Esophagus squamous epithelium (tissue), 5 donors: ENCODE data around the gene MED16. TPM values are rescaled to one million over a fixed set of nuclear protein-coding genes. Genes with fewer than 3 reads are reported as not detected.
"Not testable (repeated sequence)": the region's sequence is repeated elsewhere in the genome, so short reads cannot be mapped to it uniquely, and the experiment has no call there.

ENCODE experiments used
- DNase-seq: peaks from one replicate; lab custom pipeline; 2025; lab: John Stamatoyannopoulos, UW
- H3K27ac ChIP-seq, 4 donors: fragments of 200-600 bp; sonication (generic); one replicate each; pipeline ENCODE4 v1.5.1; 2016 to 2019; ENCODE audit warnings: mild to moderate bottlenecking in 1 of 4
- H3K27me3 ChIP-seq, 4 donors: fragments of 200-600 bp; sonication (generic); 1 replicate in 3 of 4; 2 replicates in 1 of 4; pipeline versions ENCODE4 v1.5.1 to v1.6.0; 2017 to 2021; ENCODE audit warnings: antibody characterized with exemption in 1 of 4
- H3K36me3 ChIP-seq, 3 donors: fragments of 200-600 bp; sonication (generic); one replicate each; pipeline ENCODE4 v1.5.1; 2016 to 2019
- H3K4me1 ChIP-seq, 3 donors: fragments of 200-600 bp; sonication (generic); one replicate each; pipeline ENCODE4 v1.5.1; 2017 to 2019
- H3K4me3 ChIP-seq, 4 donors: fragments of 200-600 bp; sonication (generic); 1 replicate in 3 of 4; 2 replicates in 1 of 4; pipeline ENCODE4 v1.5.1; 2016 to 2019; ENCODE audit warnings: mild to moderate bottlenecking in 2 of 4, moderate library complexity in 1 of 4
- H3K9me3 ChIP-seq, 3 donors: fragments of 200-600 bp; sonication (generic); one replicate each; pipeline ENCODE4 v1.5.1; 2016 to 2019
- CTCF ChIP-seq, 6 experiments: fragments of 450-650 bp in 4 of 6; fragments of 200-600 bp in 2 of 6; sonication (generic) in 2 of 6; IDR thresholded peaks; one replicate each; pipeline ENCODE4 v1.5.1; 2016 to 2019; ENCODE audit warnings: antibody characterized with exemption in 6 of 6, mild to moderate bottlenecking in 4 of 6, moderate library complexity in 4 of 6
- POLR2A ChIP-seq, 4 donors: fragments of 450-650 bp; IDR thresholded peaks; one replicate each; pipeline ENCODE4 v1.6.1; 2017; ENCODE audit warnings: antibody characterized with exemption in 4 of 4, mild to moderate bottlenecking in 4 of 4, moderate library complexity in 3 of 4
- WGBS, 2 donors: methylation state at CpG; one replicate each; pipeline ENCODE4 v1.1.5; 2018; 5-methylcytosine and 5-hydroxymethylcytosine counted together
- intact Hi-C: fragments of 100-400 bp; cut with DNase I; formaldehyde crosslinking; loops from one replicate; pipeline ENCODE4 v1.15.0; 2022
- total RNA-seq, 4 donors: library from RNA; depleted of rRNA; stranded (reverse); fragments of >200 nt; gene quantifications; one replicate each; pipeline ENCODE4 v1.1.0, GENCODE V29; 2016
- donor health status: DM: yes; HTN: yes; CAD: no.

MED16 gene
- total RNA-seq, 4 donors from 2014 or later, result 23.7 to 64.9 (median 32.5) TPM

- no peak overlapping the region for H3K4me3 ChIP-seq
- H3K4me1 ChIP-seq, result peaks cover 5 to 31% (median 8%) of the 10 kb centered on the region in 3 donors
- no peak for TF ChIP-seq POLR2A (IDR thresholded peaks at IDR 0.05)
- no peak for TF ChIP-seq CTCF (IDR thresholded peaks at IDR 0.05)
- WGBS, 2 donors, result 87 to 96% methylated on average over 7 to 8 of the region's 10 CpGs
- H3K36me3 ChIP-seq, result peaks cover 8 to 47% (median 20%) of the 10 kb centered on the region in 3 donors
- no peak overlapping the region for H3K27ac ChIP-seq
- H3K9me3 ChIP-seq, result no peaks in the 10 kb centered on the region
- DNase-seq, result no peak
- intact Hi-C loops, result no loop called here
- H3K27me3 ChIP-seq, result no peaks in the 10 kb centered on the region
Measured at GRCh38 chr19:896434-896833, 3.4 kb upstream of the MED16 start.

GRCh38 chr19:892243-892893, 619 bp downstream of the MED16 start:
- DNase-seq, result no peak
- H3K36me3 ChIP-seq, result peaks cover 8 to 48% (median 18%) of the 10 kb centered on the region in 3 donors
- peak overlapping the region; percentile 87 to 97 (median 94) for H3K27ac ChIP-seq
- no peaks in the 10 kb centered on the region for H3K27me3 ChIP-seq
- intact Hi-C loops, result no loop called here
- 4 to 7% methylated on average over 11 to 18 of the region's 27 CpGs for WGBS, 2 donors
- TF ChIP-seq POLR2A (IDR thresholded peaks at IDR 0.05), result no peak
- TF ChIP-seq CTCF (IDR thresholded peaks at IDR 0.05), result no peak
- peaks cover 8 to 28% (median 9%) of the 10 kb centered on the region in 3 donors for H3K4me1 ChIP-seq
- H3K4me3 ChIP-seq, result peak overlapping the region; percentile 70 to 95 (median 86)
- no peaks in the 10 kb centered on the region for H3K9me3 ChIP-seq

- peak overlapping the region; percentile 70 to 95 (median 86) for H3K4me3 ChIP-seq
- H3K27me3 ChIP-seq, H3K9me3 ChIP-seq, intact Hi-C loops, DNase-seq: not testable (repeated sequence)
- H3K27ac ChIP-seq, result peak overlapping the region; percentile 87 to 97 (median 94)
- H3K4me1 ChIP-seq, result peaks cover 8 to 28% (median 9%) of the 10 kb centered on the region in 3 donors
- H3K36me3 ChIP-seq, result peaks cover 8 to 48% (median 17%) of the 10 kb centered on the region in 3 donors
- 30 to 41% methylated on average over 10 to 18 of the region's 50 CpGs for WGBS, 2 donors
Measured at GRCh38 chr19:891421-892200, 1.4 kb downstream of the MED16 start.

- no peak for DNase-seq
- peak overlapping the region in 1 of 4 donors; percentile 6 for H3K4me3 ChIP-seq
- peaks cover 8 to 28% (median 9%) of the 10 kb centered on the region in 3 donors for H3K4me1 ChIP-seq
- 87 to 93% methylated on average over 3 of the region's 18 CpGs for WGBS, 2 donors
- H3K27ac ChIP-seq, result peak overlapping the region in 1 of 4 donors; percentile 5
- H3K36me3 ChIP-seq, result peaks cover 10 to 51% (median 25%) of the 10 kb centered on the region in 3 donors
- H3K27me3 ChIP-seq, result no peaks in the 10 kb centered on the region
- H3K9me3 ChIP-seq, result no peaks in the 10 kb centered on the region
- TF ChIP-seq POLR2A (IDR thresholded peaks at IDR 0.05) (no peak), CTCF (IDR thresholded peaks at IDR 0.05) (no peak)
- intact Hi-C loops, result no loop called here
Measured at GRCh38 chr19:890831-891230, 2.2 kb downstream of the MED16 start.

- DNase-seq, result no peak
- intact Hi-C loops, result no loop called here
- no peaks in the 10 kb centered on the region for H3K27me3 ChIP-seq
- peaks cover 21 to 61% (median 36%) of the 10 kb centered on the region in 3 donors for H3K36me3 ChIP-seq
- no peak for TF ChIP-seq CTCF (IDR thresholded peaks at IDR 0.05)
- no peak for TF ChIP-seq POLR2A (IDR thresholded peaks at IDR 0.05)
- no peak overlapping the region for H3K4me3 ChIP-seq
- 95 to 100% methylated on average over 2 to 10 of the region's 26 CpGs for WGBS, 2 donors
- H3K9me3 ChIP-seq, result no peaks in the 10 kb centered on the region
- peaks cover 8 to 28% (median 9%) of the 10 kb centered on the region in 3 donors for H3K4me1 ChIP-seq
- H3K27ac ChIP-seq, result no peak overlapping the region
Measured at GRCh38 chr19:889662-890295, 3.2 kb downstream of the MED16 start.
